ENCODE results near the gene P4HTM.

Gene P4HTM, protein sequence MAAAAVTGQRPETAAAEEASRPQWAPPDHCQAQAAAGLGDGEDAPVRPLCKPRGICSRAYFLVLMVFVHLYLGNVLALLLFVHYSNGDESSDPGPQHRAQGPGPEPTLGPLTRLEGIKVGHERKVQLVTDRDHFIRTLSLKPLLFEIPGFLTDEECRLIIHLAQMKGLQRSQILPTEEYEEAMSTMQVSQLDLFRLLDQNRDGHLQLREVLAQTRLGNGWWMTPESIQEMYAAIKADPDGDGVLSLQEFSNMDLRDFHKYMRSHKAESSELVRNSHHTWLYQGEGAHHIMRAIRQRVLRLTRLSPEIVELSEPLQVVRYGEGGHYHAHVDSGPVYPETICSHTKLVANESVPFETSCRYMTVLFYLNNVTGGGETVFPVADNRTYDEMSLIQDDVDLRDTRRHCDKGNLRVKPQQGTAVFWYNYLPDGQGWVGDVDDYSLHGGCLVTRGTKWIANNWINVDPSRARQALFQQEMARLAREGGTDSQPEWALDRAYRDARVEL

GRCh38 chr3:48989796-48990635 is at the start of gene P4HTM:
P4HTM (plus strand) TSS chr3:48990241; CDS start chr3:48990257, 16 bp downstream.
- peak; percentile 91 for DNase-seq

DNA sequence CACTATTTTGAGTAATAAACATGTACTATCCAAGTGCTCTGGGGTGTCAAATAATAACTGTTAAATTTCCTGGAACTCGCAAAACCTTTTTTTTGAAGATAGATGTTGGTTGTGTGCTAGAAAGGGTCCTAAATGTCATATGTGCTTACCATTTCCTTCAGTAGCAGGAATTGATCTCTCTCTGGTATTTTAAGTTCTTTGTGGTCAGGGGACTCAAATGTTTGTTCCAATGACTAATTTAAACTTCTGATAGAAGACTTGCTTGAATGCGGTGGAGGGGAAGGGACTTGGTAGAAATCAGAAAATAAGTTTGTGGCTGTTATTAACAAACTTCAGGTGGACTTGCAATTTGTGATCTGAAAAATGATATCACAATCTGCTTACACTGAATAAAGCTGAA is 44.6 kb upstream of the P4HTM start:
- DNase-seq = no peak

- DNase-seq = no peak
Observed at GRCh38 chr3:48945891-48946549, 44.0 kb upstream of the P4HTM start.

GRCh38 chr3:48949376-48949717 is 40.7 kb upstream of the P4HTM start:
- DNase-seq = no peak

DNA sequence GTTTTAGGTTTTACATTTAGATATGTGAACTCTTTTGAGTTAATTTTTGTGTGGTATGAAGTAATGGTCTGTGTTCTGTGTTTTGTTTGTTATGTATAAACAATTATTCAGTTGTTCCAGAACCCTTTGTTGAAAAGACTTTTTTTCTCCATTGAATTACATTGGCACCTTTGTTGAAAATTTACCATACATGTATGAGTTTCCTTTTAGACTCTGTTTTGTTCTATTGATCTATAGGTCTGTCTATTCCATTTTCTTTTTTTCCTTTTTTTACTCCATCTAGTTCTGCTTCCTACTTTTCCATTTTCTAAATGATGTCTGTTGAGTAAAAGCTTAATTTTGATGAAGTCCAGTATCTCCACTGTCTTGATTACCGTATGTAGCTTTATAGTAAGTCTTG is 40.0 kb upstream of the P4HTM start:
- DNase-seq = peak; percentile 53

- DNase-seq = no peak
Observed at GRCh38 chr3:48951764-48952163, 38.3 kb upstream of the P4HTM start.

- DNase-seq = peak; percentile 6
Observed at GRCh38 chr3:48952510-48953118, 37.4 kb upstream of the P4HTM start.

DNA sequence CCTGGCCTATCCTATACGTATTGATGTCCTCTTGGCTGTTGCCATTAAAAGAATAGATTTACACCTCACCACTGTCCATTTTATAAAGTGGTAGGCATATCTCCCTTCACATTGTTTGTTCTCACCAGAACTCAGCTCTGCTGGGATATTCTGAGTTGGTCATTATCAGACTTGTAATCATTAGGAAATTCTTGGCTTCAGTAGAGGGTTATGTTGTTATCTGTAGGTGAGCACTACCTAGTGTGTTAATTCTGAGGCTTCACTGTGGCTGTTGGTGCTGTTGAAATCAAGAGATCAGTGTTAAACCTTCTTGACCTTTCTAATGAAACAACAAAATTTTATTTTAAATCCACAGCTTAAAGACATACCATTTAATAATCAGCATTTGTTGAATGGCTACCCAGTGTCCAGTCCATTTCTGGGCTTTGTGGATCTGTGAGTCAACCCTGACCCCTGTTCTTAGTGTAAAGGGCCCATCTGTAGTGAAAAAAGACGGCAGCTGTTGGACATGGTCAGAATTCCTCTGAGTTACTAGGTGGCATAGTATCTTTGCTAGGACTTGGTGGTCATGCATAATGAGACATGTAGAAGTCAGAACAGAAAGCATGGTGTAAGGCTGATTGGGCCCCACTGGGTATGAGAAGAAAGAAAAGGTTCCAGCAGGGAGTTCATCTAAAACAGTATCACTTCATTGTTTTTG is 32.9 kb upstream of the P4HTM start:
- DNase-seq = no peak

DNA sequence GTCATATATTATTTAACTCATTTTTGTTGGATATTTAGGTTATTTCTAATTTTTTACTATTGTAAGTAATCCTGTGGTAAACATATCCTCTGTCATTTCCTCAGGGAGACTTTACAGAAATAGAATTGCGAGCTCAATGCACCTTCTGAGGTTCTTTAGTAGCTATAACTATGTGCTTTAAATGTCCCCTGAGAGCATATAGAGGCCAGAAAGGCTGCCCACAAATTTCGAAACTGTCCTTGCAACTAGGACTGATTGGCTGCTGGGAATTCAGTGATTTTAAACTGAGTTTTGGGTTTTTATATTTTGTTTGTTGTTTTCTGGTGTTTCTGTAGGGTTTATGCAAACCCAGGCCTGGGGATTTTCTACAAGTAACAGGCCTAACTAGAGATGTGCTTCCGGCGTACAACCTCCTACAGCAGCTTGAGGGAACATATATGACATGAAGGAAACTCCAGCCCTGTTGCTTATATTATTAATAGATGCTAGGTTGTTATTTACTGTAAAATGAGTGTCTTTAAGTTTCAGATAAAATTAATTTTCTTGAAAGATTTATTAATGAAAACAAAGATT is 29.1 kb upstream of the P4HTM start:
- no peak for DNase-seq

GRCh38 chr3:48962340-48962739 is 27.7 kb upstream of the P4HTM start:
- no peak for DNase-seq

DNA sequence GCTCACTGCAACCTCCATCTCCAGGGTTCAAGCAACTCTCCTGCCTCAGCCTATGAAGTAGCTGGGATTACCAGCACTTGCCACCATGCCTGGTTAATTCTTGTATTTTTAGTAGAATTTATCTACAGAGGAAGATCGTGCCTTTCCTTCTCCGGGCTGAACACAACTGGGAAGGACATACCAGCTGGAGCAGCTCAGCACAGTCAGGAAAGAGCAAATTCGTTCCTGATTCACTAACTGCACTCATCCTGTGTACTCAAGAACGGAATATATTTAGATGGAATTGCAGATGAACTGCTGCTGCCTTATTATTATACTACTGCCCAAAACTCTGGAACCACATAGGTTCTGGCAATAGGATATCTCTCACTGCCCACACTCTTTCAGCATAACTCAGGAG is 27.1 kb upstream of the P4HTM start:
- no peak for DNase-seq

GRCh38 chr3:48963591-48963990 is 26.4 kb upstream of the P4HTM start:
- no peak for DNase-seq

DNA sequence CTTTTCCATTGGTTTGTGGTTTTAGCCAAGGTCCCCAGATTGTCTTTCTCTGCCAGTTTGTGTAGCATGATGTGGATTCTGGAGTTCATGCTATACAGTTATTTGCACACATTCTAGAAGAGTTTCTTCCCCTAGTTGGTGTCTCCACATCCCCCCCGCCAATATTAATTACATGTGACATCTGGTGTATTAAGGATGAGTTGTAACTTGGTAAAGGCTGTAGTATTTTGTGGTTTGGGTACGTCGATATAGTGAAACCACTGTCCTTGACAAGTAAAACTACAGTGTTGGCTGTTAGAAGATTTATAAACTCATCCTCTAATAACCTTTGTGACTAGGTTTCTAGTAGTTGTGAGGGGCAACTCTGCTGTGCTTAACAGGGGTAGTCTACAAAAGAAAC is 23.7 kb upstream of the P4HTM start:
- DNase-seq = no peak

GRCh38 chr3:48966876-48967361 is 23.1 kb upstream of the P4HTM start:
- no peak for DNase-seq

GRCh38 chr3:48970586-48970985 is 19.5 kb upstream of the P4HTM start:
- DNase-seq = no peak

DNA sequence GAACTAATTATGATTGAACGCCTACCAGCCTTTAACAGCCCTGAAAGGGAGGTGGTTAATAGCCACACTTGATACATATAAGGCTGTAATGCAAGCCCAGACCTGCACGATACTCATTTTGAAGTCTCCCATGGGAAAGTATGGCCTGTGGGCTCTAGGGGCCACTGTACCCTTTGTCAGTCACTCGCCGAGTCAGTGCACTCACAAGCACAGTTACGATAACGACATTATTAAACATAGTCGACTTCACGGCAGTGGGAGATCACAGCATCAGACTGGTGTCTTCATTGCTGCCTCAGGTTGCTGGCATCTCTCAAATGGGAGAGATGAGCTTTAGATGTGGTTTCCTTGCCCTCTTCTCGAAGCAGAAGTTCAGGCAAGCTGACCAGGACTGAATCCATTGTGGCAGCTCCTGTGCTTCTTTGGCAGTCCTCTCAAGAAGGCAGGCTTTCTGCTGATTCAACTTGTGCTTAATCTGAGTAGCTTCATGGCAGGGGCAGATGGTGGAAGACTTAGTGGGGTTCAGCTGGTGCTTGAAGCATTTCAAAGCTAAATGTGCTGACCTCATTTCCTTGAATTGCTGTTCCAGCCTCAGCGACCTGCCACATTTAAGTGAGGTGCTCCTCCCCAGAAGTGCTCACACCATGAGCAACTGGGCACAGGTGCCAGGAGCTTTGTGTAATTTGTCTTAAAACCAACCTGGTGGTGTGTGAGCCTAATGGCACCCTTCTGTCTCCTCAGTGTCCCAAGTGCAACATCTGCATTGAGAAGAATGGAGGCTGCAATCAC is 15.8 kb upstream of the P4HTM start:
- no peak for DNase-seq

DNA sequence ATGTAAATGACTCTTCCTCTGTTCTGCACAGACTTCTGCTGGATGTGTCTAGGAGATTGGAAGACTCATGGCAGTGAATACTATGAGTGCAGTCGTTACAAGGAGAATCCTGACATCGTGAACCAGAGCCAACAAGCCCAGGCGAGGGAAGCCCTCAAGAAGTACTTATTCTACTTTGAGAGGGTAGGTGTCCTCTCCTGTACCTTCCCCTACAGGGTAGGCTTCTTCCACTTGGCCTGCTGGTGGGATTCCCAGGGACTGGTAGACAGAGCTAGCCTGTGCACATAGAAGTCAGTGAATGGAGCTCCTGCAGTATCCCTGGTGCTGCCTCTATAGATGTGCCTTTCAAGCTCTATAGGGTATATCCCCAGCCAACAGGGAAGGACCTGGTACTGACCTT is 10.6 kb upstream of the P4HTM start:
- DNase-seq = no peak

- DNase-seq = no peak
Observed at GRCh38 chr3:48980295-48980694, 9.7 kb upstream of the P4HTM start.

DNA sequence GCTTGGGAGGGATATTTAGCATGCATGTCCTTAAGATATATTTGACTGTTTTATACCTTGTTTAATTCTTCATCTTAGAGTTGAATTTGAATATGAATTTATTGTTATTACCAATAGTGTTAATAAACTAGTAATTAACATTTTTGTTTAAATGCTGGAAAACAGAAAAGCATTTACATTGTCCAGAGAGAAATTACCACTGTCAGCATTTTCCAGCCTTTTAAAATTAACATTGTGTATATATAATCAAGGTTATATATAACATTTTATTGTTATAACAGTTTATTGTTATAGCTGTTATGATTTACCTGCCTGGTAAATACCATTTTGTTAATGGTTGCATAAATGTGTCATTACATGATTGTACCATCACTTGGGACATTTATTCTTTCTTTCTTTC is 8.0 kb upstream of the P4HTM start:
- no peak for DNase-seq

GRCh38 chr3:48982686-48983085 is 7.4 kb upstream of the P4HTM start:
- DNase-seq = no peak

DNA sequence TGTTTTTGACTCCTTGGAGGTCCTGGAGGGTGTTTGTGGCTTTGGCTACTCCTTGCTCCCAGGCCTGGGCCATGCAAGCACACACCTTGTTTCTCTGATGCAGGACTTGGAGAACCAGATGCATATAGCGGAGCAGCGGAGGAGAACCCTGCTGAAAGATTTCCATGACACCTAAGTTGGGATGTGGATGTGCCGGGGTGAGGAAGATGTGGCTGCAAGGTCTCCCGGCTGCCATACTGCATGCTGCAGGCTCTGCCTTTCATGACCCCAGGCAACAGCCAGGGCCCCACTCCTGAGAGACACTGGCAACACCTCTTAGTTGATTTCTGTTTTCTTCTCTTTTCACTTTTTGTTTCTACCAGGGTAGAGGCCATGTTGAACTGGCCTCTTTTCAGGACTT is 6.9 kb upstream of the P4HTM start:
- DNase-seq = no peak

Data from midbrain (tissue), 1 donor.